Mesodermal cell (in vitro differentiated cells): Measurements from ENCODE around the gene MACROD2.
"Not testable (repeated sequence)": the region's sequence is repeated elsewhere in the genome, so short reads cannot be mapped to it uniquely, and the experiment has no call there.

Experiments used
- H3K27ac ChIP-seq: 2 replicates; pipeline ENCODE4 v1.7.0; 2013; ENCODE audit warnings: mild to moderate bottlenecking, low read depth, low read length, moderate library complexity; ENCODE audit not compliant: severe bottlenecking
- H3K36me3 ChIP-seq: 2 replicates; pipeline ENCODE4 v1.7.1; 2013; ENCODE audit warnings: mild to moderate bottlenecking, low read length, moderate library complexity; ENCODE audit not compliant: control insufficient read depth, insufficient read depth
- H3K4me1 ChIP-seq: one replicate; pipeline ENCODE4 v1.7.1; 2013; ENCODE audit warnings: mild to moderate bottlenecking, low read length; ENCODE audit not compliant: insufficient read depth, control insufficient read depth, poor library complexity, severe bottlenecking
- H3K4me3 ChIP-seq: 2 replicates; pipeline ENCODE4 v1.7.0; 2013; ENCODE audit warnings: low read length, control low read depth, mild to moderate bottlenecking; ENCODE audit not compliant: insufficient read depth, poor library complexity, severe bottlenecking; ENCODE audit errors: extremely low read depth
- H3K9me3 ChIP-seq: 2 replicates; pipeline ENCODE4 v1.7.1; 2013; ENCODE audit warnings: mild to moderate bottlenecking, low read length, moderate library complexity; ENCODE audit not compliant: control insufficient read depth
- WGBS, 2 experiments: methylation state at CpG; one replicate each; pipeline ENCODE4 v1.1.5; 2013; ENCODE audit warnings: missing lambda C conversion rate in 2 of 2; ENCODE audit not compliant: insufficient coverage in 2 of 2; 5-methylcytosine and 5-hydroxymethylcytosine counted together

MACROD2 gene

GRCh38 chr20:15794409-15794808 is 1799.1 kb downstream of the MACROD2 start:
- Histone ChIP-seq H3K4me3 (no peak overlapping the region), H3K4me1 (no peaks in the 10 kb centered on the region), H3K9me3 (no peaks in the 10 kb centered on the region), H3K27ac (no peak overlapping the region), H3K36me3 (no peaks in the 10 kb centered on the region)
- WGBS, 2 experiments: 92% methylated on average over 3 to 4 of the region's 5 CpGs

GRCh38 chr20:15795305-15796019 is 1800.1 kb downstream of the MACROD2 start:
- H3K27ac ChIP-seq: no peak overlapping the region
- no peaks in the 10 kb centered on the region for H3K4me1 ChIP-seq
- no peaks in the 10 kb centered on the region for H3K36me3 ChIP-seq
- no peak overlapping the region for H3K4me3 ChIP-seq
- 95% methylated on average over 6 to 7 of the region's 10 CpGs for WGBS, 2 experiments
- H3K9me3 ChIP-seq: no peaks in the 10 kb centered on the region

- Histone ChIP-seq H3K36me3 (no peaks in the 10 kb centered on the region), H3K4me3 (no peak overlapping the region), H3K4me1 (no peaks in the 10 kb centered on the region), H3K9me3 (no peaks in the 10 kb centered on the region), H3K27ac (no peak overlapping the region)
- WGBS, 2 experiments: no CpG with 5 or more reads among the region's 2 CpGs
Observed at GRCh38 chr20:15799871-15800270, 1804.6 kb downstream of the MACROD2 start.

GRCh38 chr20:15802020-15802419 is 1806.7 kb downstream of the MACROD2 start:
- H3K27ac ChIP-seq: no peak overlapping the region
- no peaks in the 10 kb centered on the region for H3K4me1 ChIP-seq
- peaks cover 3% of the 10 kb centered on the region for H3K9me3 ChIP-seq
- WGBS, 2 experiments: no CpG with 5 or more reads among the region's 1 CpG
- H3K36me3 ChIP-seq: no peaks in the 10 kb centered on the region
- no peak overlapping the region for H3K4me3 ChIP-seq

GRCh38 chr20:15805154-15805553 is 1809.8 kb downstream of the MACROD2 start:
- H3K4me1 ChIP-seq: no peaks in the 10 kb centered on the region
- no peak overlapping the region for H3K4me3 ChIP-seq
- H3K27ac ChIP-seq: no peak overlapping the region
- no peaks in the 10 kb centered on the region for H3K36me3 ChIP-seq
- 81 to 86% methylated on average over 3 to 4 of the region's 5 CpGs for WGBS, 2 experiments
- H3K9me3 ChIP-seq: peaks cover 10% of the 10 kb centered on the region

GRCh38 chr20:15806105-15806504 is 1810.8 kb downstream of the MACROD2 start:
- peaks cover 10% of the 10 kb centered on the region for H3K9me3 ChIP-seq
- no peaks in the 10 kb centered on the region for H3K36me3 ChIP-seq
- 73 to 77% methylated on average over 3 of the region's 3 CpGs for WGBS, 2 experiments
- H3K27ac ChIP-seq: no peak overlapping the region
- H3K4me1 ChIP-seq: no peaks in the 10 kb centered on the region
- H3K4me3 ChIP-seq: no peak overlapping the region

- WGBS, 2 experiments: 87% methylated on average over 3 of the region's 5 CpGs; no CpG with 5 or more reads in 1 of the 2 experiments
- H3K4me1 ChIP-seq: no peaks in the 10 kb centered on the region
- no peak overlapping the region for H3K4me3 ChIP-seq
- H3K9me3 ChIP-seq: peaks cover 10% of the 10 kb centered on the region
- H3K27ac ChIP-seq: no peak overlapping the region
- H3K36me3 ChIP-seq: no peaks in the 10 kb centered on the region
Observed at GRCh38 chr20:15807271-15807670, 1812.0 kb downstream of the MACROD2 start.

- not testable (repeated sequence) for H3K27ac ChIP-seq, H3K36me3 ChIP-seq, H3K4me3 ChIP-seq, H3K4me1 ChIP-seq
- H3K9me3 ChIP-seq: peaks cover 10% of the 10 kb centered on the region
- WGBS, 2 experiments: 81 to 88% methylated on average over 4 to 5 of the region's 8 CpGs
Observed at GRCh38 chr20:15807771-15808170, 1812.5 kb downstream of the MACROD2 start.

GRCh38 chr20:15811951-15812350 is 1816.6 kb downstream of the MACROD2 start:
- Histone ChIP-seq H3K4me3 (no peak overlapping the region), H3K27ac (no peak overlapping the region), H3K36me3 (no peaks in the 10 kb centered on the region), H3K9me3 (peaks cover 8% of the 10 kb centered on the region), H3K4me1 (no peaks in the 10 kb centered on the region)
- 75 to 80% methylated on average over 1 of the region's 2 CpGs for WGBS, 2 experiments

GRCh38 chr20:15812696-15813095 is 1817.4 kb downstream of the MACROD2 start:
- H3K4me1 ChIP-seq: no peaks in the 10 kb centered on the region
- H3K9me3 ChIP-seq: peaks cover 4% of the 10 kb centered on the region
- WGBS, 2 experiments: 100% methylated on average over 1 of the region's 1 CpG; no CpG with 5 or more reads in 1 of the 2 experiments
- no peak overlapping the region for H3K4me3 ChIP-seq
- H3K36me3 ChIP-seq: no peaks in the 10 kb centered on the region
- no peak overlapping the region for H3K27ac ChIP-seq

GRCh38 chr20:15814360-15814759 is 1819.0 kb downstream of the MACROD2 start:
- Histone ChIP-seq H3K4me3 (no peak overlapping the region), H3K4me1 (no peaks in the 10 kb centered on the region), H3K36me3 (no peaks in the 10 kb centered on the region), H3K9me3 (peaks cover 2% of the 10 kb centered on the region), H3K27ac (no peak overlapping the region)
